ENCODE data around the gene C2orf81.
A peak's percentile ranks its signal among the peaks of the same experiment; 100 is the strongest.
"Not testable (repeated sequence)": the region's sequence is repeated elsewhere in the genome, so short reads cannot be mapped to it uniquely, and the experiment has no call there.

The C2orf81 gene

GRCh38 chr2:74442483-74443297, 21.3 kb upstream of the C2orf81 start:
- not testable (repeated sequence) for DNase-seq (ENCODE audit: low spot score)

GRCh38 chr2:74441690-74442482, 20.5 kb upstream of the C2orf81 start, which contains the start of gene RTKN:
TSS of gene RTKN (minus strand) at chr2:74441937. CDS start at chr2:74441816, 121 bp downstream.
- DNase-seq (ENCODE audit: low spot score): peak; percentile 86

- DNase-seq (ENCODE audit: low spot score): no peak
These were observed 19.8 kb upstream of the C2orf81 start for GRCh38 chr2:74441170-74441689.

DNA sequence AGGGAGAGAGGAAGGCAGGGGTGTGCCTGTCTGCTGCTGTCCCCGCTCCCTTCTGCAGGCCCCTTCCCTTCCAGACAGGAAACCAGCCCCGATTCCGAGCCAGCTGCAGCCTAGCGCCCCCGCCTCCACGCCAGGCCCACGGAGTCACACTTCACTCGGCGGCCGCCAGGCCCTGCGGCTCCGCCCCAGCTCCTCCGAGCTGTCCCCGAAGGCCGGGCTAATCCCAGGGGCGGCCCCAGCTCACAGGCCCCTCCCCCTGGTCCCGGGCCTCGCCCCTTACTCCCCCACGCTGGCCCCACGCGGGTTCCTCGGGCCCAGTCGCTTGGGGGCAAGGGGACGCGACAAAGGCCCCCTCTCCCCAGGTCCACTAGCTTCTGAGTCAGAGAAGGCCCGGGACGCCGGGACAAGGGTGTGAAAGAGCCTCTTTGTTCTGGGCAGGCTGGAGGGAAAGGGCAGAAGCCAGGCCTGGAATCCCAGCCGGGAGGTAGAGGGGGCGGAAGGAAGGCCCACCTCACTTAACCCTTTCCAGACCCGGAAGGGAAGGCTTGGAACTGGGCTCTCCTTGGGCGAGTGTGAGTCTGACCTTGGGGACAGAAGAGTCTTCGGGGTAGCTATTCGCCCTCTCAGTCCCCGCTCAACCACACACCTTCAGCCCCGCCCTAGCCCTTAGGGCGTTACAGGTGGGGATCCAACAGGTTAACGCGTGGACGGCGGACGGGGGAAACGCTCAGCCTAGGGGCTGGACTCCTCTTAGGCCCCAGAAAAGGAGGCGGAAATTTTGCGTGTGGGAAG, 19.2 kb upstream of the C2orf81 start:
- DNase-seq (ENCODE audit: low spot score): peak; percentile 96

DNA sequence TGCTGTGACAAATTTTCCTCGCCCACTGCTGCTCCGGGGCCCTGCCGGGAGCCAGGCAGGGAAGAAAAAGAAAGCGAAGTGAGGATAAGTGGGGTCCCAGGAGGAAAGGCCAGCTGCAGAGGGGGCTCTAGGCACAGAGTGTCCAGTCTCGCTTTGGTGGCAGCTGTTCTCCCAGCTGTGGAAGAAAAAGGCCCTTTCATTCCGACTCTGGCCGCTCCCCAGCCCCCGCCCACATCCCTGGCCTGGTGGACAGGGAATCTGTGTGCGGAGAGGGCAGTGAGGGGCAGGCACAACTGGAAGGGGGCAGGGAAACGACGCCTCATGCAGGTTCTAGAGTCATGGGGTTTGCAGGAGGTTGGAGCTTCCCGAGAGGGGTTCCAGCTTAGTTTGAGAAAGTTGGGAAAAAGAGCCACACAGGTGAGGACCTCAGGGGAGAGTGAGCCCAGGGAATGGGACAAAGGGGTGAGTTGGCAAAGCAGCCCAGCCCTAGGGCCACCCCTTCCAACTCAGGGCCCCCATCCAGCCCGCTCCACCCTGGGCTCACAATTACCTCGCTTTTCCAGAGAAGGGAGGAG, 18.5 kb upstream of the C2orf81 start:
- DNase-seq (ENCODE audit: low spot score): no peak

- no peak for DNase-seq (ENCODE audit: low spot score)
These were observed 18.0 kb upstream of the C2orf81 start for GRCh38 chr2:74439373-74439772.

DNA sequence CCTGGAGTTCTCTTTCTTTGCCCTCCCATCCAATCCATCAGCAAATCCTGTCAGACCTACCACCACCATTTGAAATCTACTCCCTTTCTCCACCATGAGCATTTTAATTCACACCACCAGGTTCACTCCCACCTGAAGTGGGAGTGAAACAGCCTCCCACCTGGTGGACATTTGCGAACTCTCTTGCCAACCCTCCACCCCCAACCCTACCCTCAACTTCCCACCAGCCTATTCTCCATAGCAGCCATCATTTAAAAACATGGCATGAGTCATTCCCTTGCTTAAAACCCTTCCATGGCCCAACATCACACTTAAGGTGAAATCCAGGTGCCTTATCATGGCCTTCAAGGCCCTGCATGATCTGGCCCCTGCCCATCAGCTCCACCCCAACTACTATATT, 16.8 kb upstream of the C2orf81 start:
- no peak for DNase-seq (ENCODE audit: low spot score)

- DNase-seq (ENCODE audit: low spot score): no peak
These were observed 15.7 kb upstream of the C2orf81 start for GRCh38 chr2:74436848-74437695.

- DNase-seq (ENCODE audit: low spot score): no peak
These were observed 14.8 kb upstream of the C2orf81 start for GRCh38 chr2:74436111-74436805.

DNA sequence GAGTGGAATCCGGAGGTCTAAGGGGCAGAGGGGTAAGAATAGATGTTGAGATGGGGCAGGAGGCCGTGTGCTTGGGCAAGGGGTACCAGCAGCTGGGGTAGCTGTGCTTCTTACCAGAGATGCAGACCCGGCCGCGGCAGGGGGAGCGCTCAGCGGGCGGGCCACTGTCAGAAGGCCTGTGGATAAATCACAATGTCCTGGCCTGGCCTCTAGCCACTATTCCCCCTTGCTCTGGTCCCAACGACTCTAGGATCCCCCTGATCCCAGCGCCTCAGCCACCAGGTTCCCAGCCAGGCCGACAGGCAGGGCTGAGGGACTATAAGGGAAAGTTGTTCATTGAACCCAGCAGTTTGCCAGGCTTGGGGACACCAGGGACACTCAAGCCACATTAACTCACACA, 9.1 kb upstream of the C2orf81 start:
- no peak for DNase-seq (ENCODE audit: low spot score)

GRCh38 chr2:74429487-74430451, 8.3 kb upstream of the C2orf81 start:
- DNase-seq (ENCODE audit: low spot score): no peak

- DNase-seq (ENCODE audit: low spot score): no peak
These were observed 7.3 kb upstream of the C2orf81 start for GRCh38 chr2:74428675-74429074.

DNA sequence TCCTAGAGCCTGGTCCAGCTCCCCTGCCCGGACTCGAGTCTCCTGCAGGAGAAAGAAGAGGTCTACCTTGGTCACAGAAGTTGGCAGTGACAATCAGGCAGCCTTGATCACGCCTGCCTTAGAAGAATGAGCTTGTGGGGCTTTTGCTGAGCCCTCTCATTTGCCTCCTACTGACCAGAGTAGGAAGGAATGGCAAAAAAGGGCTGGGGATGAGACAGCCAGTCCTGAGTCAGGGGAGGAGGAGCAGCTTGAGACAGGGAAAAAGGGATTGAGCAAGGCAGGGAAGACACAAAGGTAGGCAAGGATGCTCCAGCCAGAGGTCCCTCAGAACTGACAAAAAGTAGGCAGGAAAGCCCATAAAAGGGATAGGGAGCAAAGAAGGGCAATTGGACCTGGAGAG, 6.1 kb upstream of the C2orf81 start:
- DNase-seq (ENCODE audit: low spot score): no peak

GRCh38 chr2:74426181-74426758, 4.9 kb upstream of the C2orf81 start:
- DNase-seq (ENCODE audit: low spot score): no peak

- no peak for DNase-seq (ENCODE audit: low spot score)
These were observed 4.1 kb upstream of the C2orf81 start for GRCh38 chr2:74425523-74425922.

DNA sequence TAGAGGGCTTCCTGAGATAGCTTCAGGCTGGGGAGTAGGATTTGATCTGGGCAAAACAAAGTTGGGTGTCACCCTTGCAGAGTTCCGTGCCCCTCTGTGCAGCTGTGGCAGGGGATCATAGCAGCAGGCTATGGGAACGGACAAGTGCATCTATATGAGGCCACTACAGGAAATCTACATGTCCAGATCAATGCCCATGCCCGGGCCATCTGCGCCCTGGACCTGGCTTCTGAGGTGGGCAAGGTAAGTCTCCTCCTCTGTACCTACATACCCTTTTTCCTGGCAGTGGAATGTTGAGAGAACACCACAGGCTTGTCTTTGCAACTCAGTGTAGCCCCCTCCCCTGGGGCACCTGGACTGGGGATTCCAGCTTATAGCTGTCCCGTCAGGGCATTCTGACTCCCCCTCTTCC, 3.6 kb upstream of the C2orf81 start:
- DNase-seq (ENCODE audit: low spot score): no peak

- DNase-seq (ENCODE audit: low spot score): no peak
These were observed 2.9 kb upstream of the C2orf81 start for GRCh38 chr2:74424139-74424992.
